Measurements from ENCODE around the gene FLNA. TPM values are rescaled to one million over a fixed set of nuclear protein-coding genes. Genes with fewer than 3 reads are reported as not detected.
"Not testable (repeated sequence)": the region's sequence is repeated elsewhere in the genome, so short reads cannot be mapped to it uniquely, and the experiment has no call there.

Gene FLNA
- total RNA-seq, 2 donors from 2014 or later = 1,711 to 2,337 TPM

- DNase-seq (ENCODE audit: low spot score) = no peak
- no peaks in the 10 kb centered on the region for H3K9me3 ChIP-seq
- H3K4me1 ChIP-seq (replicated peaks) = no peaks in the 10 kb centered on the region
- no peak overlapping the region for H3K4me3 ChIP-seq
- H3K27ac ChIP-seq = no peak overlapping the region
- H3K27me3 ChIP-seq (replicated peaks; ENCODE audit: insufficient read depth) = no peaks in the 10 kb centered on the region
- no peaks in the 10 kb centered on the region for H3K36me3 ChIP-seq
- 70% methylated on average over 4 of the region's 19 CpGs for WGBS
- TF ChIP-seq CTCF (IDR thresholded peaks at IDR 0.05) (no peak), POLR2A (IDR thresholded peaks at IDR 0.05) (no peak), POLR2AphosphoS5 (IDR thresholded peaks at IDR 0.05) (no peak)
- intact Hi-C loops (cut with DNase I) = no loop called here
Measured at GRCh38 chrX:154349359-154349935, 25.0 kb downstream of the FLNA start.

- TF ChIP-seq POLR2A (IDR thresholded peaks at IDR 0.05) = no peak
- TF ChIP-seq CTCF (IDR thresholded peaks at IDR 0.05) = no peak
- TF ChIP-seq POLR2AphosphoS5 (IDR thresholded peaks at IDR 0.05) = no peak
- no peaks in the 10 kb centered on the region for H3K27me3 ChIP-seq (replicated peaks; ENCODE audit: insufficient read depth)
- no peaks in the 10 kb centered on the region for H3K9me3 ChIP-seq
- intact Hi-C loops (cut with DNase I) = no loop called here
- WGBS = 91% methylated on average over 18 of the region's 24 CpGs
- no peaks in the 10 kb centered on the region for H3K36me3 ChIP-seq
- DNase-seq (ENCODE audit: low spot score) = no peak
- no peak overlapping the region for H3K4me3 ChIP-seq
- H3K27ac ChIP-seq = no peak overlapping the region
- H3K4me1 ChIP-seq (replicated peaks) = no peaks in the 10 kb centered on the region
Measured at GRCh38 chrX:154348646-154349358, 25.6 kb downstream of the FLNA start.

GRCh38 chrX:154348114-154348531 is 26.3 kb downstream of the FLNA start:
- Histone ChIP-seq H3K27ac (no peak overlapping the region), H3K36me3 (no peaks in the 10 kb centered on the region), H3K4me1 (replicated peaks) (no peaks in the 10 kb centered on the region), H3K27me3 (replicated peaks; ENCODE audit: insufficient read depth) (no peaks in the 10 kb centered on the region), H3K4me3 (no peak overlapping the region), H3K9me3 (no peaks in the 10 kb centered on the region)
- no peak for TF ChIP-seq POLR2AphosphoS5 (IDR thresholded peaks at IDR 0.05)
- no peak for TF ChIP-seq CTCF (IDR thresholded peaks at IDR 0.05)
- TF ChIP-seq POLR2A (IDR thresholded peaks at IDR 0.05) = no peak
- no peak for DNase-seq (ENCODE audit: low spot score)
- intact Hi-C loops (cut with DNase I) = no loop called here
- WGBS = 72% methylated on average over 5 of the region's 7 CpGs

GRCh38 chrX:154343620-154344019 is 30.8 kb downstream of the FLNA start:
- H3K27me3 ChIP-seq (replicated peaks; ENCODE audit: insufficient read depth); H3K36me3 ChIP-seq; DNase-seq (ENCODE audit: low spot score); H3K9me3 ChIP-seq; H3K4me1 ChIP-seq (replicated peaks); H3K4me3 ChIP-seq; intact Hi-C loops (cut with DNase I); H3K27ac ChIP-seq: not testable (repeated sequence)
- no CpG with 5 or more reads among the region's 20 CpGs for WGBS

GRCh38 chrX:154343063-154343462 is 31.4 kb downstream of the FLNA start:
- H3K36me3 ChIP-seq; DNase-seq (ENCODE audit: low spot score); H3K9me3 ChIP-seq; H3K4me1 ChIP-seq (replicated peaks); H3K4me3 ChIP-seq; H3K27ac ChIP-seq; H3K27me3 ChIP-seq (replicated peaks; ENCODE audit: insufficient read depth); intact Hi-C loops (cut with DNase I): not testable (repeated sequence)
- no CpG with 5 or more reads among the region's 16 CpGs for WGBS

- no CpG with 5 or more reads among the region's 115 CpGs for WGBS
- H3K9me3 ChIP-seq; H3K4me3 ChIP-seq; H3K4me1 ChIP-seq (replicated peaks); H3K27ac ChIP-seq; H3K36me3 ChIP-seq; intact Hi-C loops (cut with DNase I); H3K27me3 ChIP-seq (replicated peaks; ENCODE audit: insufficient read depth); DNase-seq (ENCODE audit: low spot score): not testable (repeated sequence)
Measured at GRCh38 chrX:154341399-154342298, 32.8 kb downstream of the FLNA start.
